HepG2 (cell line): ENCODE data around the gene PHF2. TPM values are rescaled to one million over a fixed set of nuclear protein-coding genes. Genes with fewer than 3 reads are reported as not detected.

Source experiments
- AKAP8 ChIP-seq: sonication (generic); formaldehyde crosslinking; IDR thresholded peaks from 2 replicates; pipeline ENCODE4 v1.5.1; 2020; ENCODE audit warnings: mild to moderate bottlenecking, missing genetic modification reagents
- FIP1L1 ChIP-seq: fragments of 200-400 bp; formaldehyde crosslinking; IDR thresholded peaks from 2 replicates; pipeline ENCODE4 v1.6.1; 2018; ENCODE audit warnings: low read depth, mild to moderate bottlenecking, low read length, moderate library complexity, borderline replicate concordance; ENCODE audit not compliant: insufficient read depth
- GPBP1L1 ChIP-seq: sonication (generic); formaldehyde crosslinking; IDR thresholded peaks from 2 replicates; pipeline ENCODE4 v1.5.0; 2020; ENCODE audit warnings: mild to moderate bottlenecking, missing genetic modification reagents
- HNF4G ChIP-seq, 2 experiments: sonication (generic) in 1 of 2; formaldehyde crosslinking in 1 of 2; IDR thresholded peaks; 2 replicates each; pipeline versions ENCODE4 v1.4.0 to v1.6.1; 2011 to 2020; ENCODE audit warnings: borderline replicate concordance in 2 of 2, low read depth in 2 of 2, mild to moderate bottlenecking in 2 of 2, low read length in 1 of 2, missing genetic modification reagents in 1 of 2, moderate library complexity in 1 of 2
- KDM5A ChIP-seq: fragments of 200-600 bp; sonication (generic); IDR thresholded peaks from 2 replicates; pipeline ENCODE4 v1.7.0; 2018; ENCODE audit warnings: antibody characterized with exemption, mild to moderate bottlenecking, low read length, borderline replicate concordance
- MLXIP ChIP-seq: sonication (generic); formaldehyde crosslinking; IDR thresholded peaks from 2 replicates; pipeline ENCODE4 v1.9.0; 2021; ENCODE audit warnings: missing genetic modification reagents, borderline replicate concordance
- MZF1 ChIP-seq: sonication (generic); formaldehyde crosslinking; IDR thresholded peaks from 2 replicates; pipeline ENCODE4 v1.8.1; 2023; ENCODE audit warnings: mild to moderate bottlenecking, missing genetic modification reagents, borderline replicate concordance
- RFX3 ChIP-seq: IDR thresholded peaks from 2 replicates; pipeline ENCODE4 v1.6.1; 2016; ENCODE audit warnings: missing biosample characterization, missing genetic modification reagents
- RFX5 ChIP-seq: IDR thresholded peaks from 2 replicates; pipeline ENCODE4 v1.6.1; 2011; ENCODE audit warnings: low read depth, low read length, improper control_type of control experiment
- SMAD9 ChIP-seq: sonication (generic); formaldehyde crosslinking; IDR thresholded peaks from 2 replicates; pipeline ENCODE4 v1.5.1; 2020; ENCODE audit warnings: mild to moderate bottlenecking, missing genetic modification reagents
- STAT6 ChIP-seq: sonication (generic); formaldehyde crosslinking; IDR thresholded peaks from 2 replicates; pipeline ENCODE4 v1.4.0; 2020; ENCODE audit warnings: missing genetic modification reagents, mild to moderate bottlenecking, borderline replicate concordance
- SUZ12 ChIP-seq: fragments of 150-350 bp; IDR thresholded peaks from 2 replicates; pipeline ENCODE4 v1.6.1; 2014; ENCODE audit warnings: low read depth, low read length
- ZFP36L2 ChIP-seq: sonication (generic); formaldehyde crosslinking; IDR thresholded peaks from 2 replicates; pipeline ENCODE4 v1.4.0; 2020; ENCODE audit warnings: missing genetic modification reagents
- ZFP41 ChIP-seq: sonication (generic); formaldehyde crosslinking; IDR thresholded peaks from 2 replicates; pipeline ENCODE4 v1.4.0; 2020; ENCODE audit warnings: mild to moderate bottlenecking, missing genetic modification reagents, borderline replicate concordance
- ZKSCAN1 ChIP-seq: fragments of 150-350 bp; IDR thresholded peaks from 2 replicates; pipeline ENCODE4 v1.6.1; 2014; ENCODE audit warnings: low read length
- ZNF275 ChIP-seq: sonication (generic); formaldehyde crosslinking; IDR thresholded peaks from 2 replicates; pipeline ENCODE4 v1.8.0; 2022; ENCODE audit warnings: missing genetic modification reagents, mild to moderate bottlenecking, inconsistent platforms, borderline replicate concordance
- ZNF484 ChIP-seq: sonication (generic); formaldehyde crosslinking; IDR thresholded peaks from 2 replicates; pipeline ENCODE4 v1.5.1; 2020; ENCODE audit warnings: mild to moderate bottlenecking, low read depth, missing genetic modification reagents, borderline replicate concordance
- ZNF672 ChIP-seq: sonication (generic); formaldehyde crosslinking; IDR thresholded peaks from 2 replicates; pipeline ENCODE4 v1.8.1; 2022; ENCODE audit warnings: missing genetic modification reagents
- ZNF674 ChIP-seq: sonication (generic); formaldehyde crosslinking; IDR thresholded peaks from 2 replicates; pipeline ENCODE4 v1.5.0; 2020; ENCODE audit warnings: low read depth, mild to moderate bottlenecking, missing genetic modification reagents
- ZNF816 ChIP-seq: sonication (generic); formaldehyde crosslinking; IDR thresholded peaks from 2 replicates; pipeline ENCODE4 v1.8.0; 2022; ENCODE audit warnings: missing genetic modification reagents, mild to moderate bottlenecking, borderline replicate concordance
- polyA plus RNA-seq, 8 experiments: library from polyadenylated mRNA; depleted of rRNA in 3 of 8; stranded (reverse) in 7 of 8; unstranded in 1 of 8; fragments of >200 nt; fragmentation: Illumina TruSeq in 4 of 8; extraction: Trizol in 4 of 8; gene quantifications; 2 replicates each; pipeline versions ENCODE4 v1.2.1 to v1.2.3, GENCODE V29; 2011 to 2016; ENCODE audit warnings: low read depth in 4 of 8, missing spikeins in 1 of 8, mixed read lengths in 1 of 8; ENCODE audit not compliant: insufficient read depth in 1 of 8
- total RNA-seq, 5 experiments: library from RNA; depleted of rRNA; stranded (reverse); fragments of >200 nt; fragmentation: Illumina TruSeq; extraction: Trizol; gene quantifications; 2 replicates each; pipeline ENCODE4 v1.2.3, GENCODE V29; 2016; ENCODE audit warnings: low read depth in 1 of 5

Gene PHF2
- total and polyA plus RNA-seq, 2 of the 13 experiments (the other 11 are each of a cell fraction or from before 2014, with no cell fraction given): 6.6 to 9.1 TPM

- TF ChIP-seq ZNF484 (CRISPR knock-in tag) (no peak), MZF1 (CRISPR knock-in tag) (no peak), ZNF672 (CRISPR knock-in tag) (no peak), AKAP8 (CRISPR knock-in tag) (peak; percentile 97), ZNF816 (CRISPR knock-in tag) (peak; percentile 76; the same call in 1 of the 2 replicates), SUZ12 (no peak), KDM5A (0 out of 2 replicates have a peak, but pooled peaks have one; percentile 53), RFX3 (no peak), ZNF275 (CRISPR knock-in tag) (peak; percentile 90), SMAD9 (CRISPR knock-in tag) (no peak), ZKSCAN1 (no peak), RFX5 (no peak), STAT6 (CRISPR knock-in tag) (no peak; the same call in 1 of the 2 replicates), ZFP41 (no peak), ZFP36L2 (CRISPR knock-in tag) (no peak), HNF4G (IDR thresholded peaks at IDR 0.05; ENCODE audit: borderline replicate concordance, low read depth, low read length) (no peak), HNF4G (CRISPR knock-in tag; IDR thresholded peaks at IDR 0.05; ENCODE audit: borderline replicate concordance, low read depth) (no peak), FIP1L1 (no peak), ZNF674 (CRISPR knock-in tag) (0 out of 2 replicates have a peak, but pooled peaks have one; percentile 78), MLXIP (CRISPR knock-in tag) (no peak), GPBP1L1 (CRISPR knock-in tag) (no peak)
Measured at GRCh38 chr9:93566408-93567270, 9.7 kb upstream of the PHF2 start (continued).
